IMR-90 (cell line): ENCODE measurements around the gene CD79B. TPM values are rescaled to one million over a fixed set of nuclear protein-coding genes. Genes with fewer than 3 reads are reported as not detected.

Source experiments
- ATAC-seq: fragments of 200-7000 bp; cut with Tn5 transposase; 2 replicates; pipeline ENCODE4 v1.9.1; 2020; ENCODE audit warnings: low read depth, mild to moderate bottlenecking, moderate library complexity
- BruUV-seq: library from RNA; stranded (reverse); fragments of 400-500 nt; replicated peaks from 2 replicates; lab custom pipeline; 2021; lab: Mats Ljungman, UMichigan
- CTCF ChIA-PET: fragments of 300-600 bp; formaldehyde crosslinking; extraction: SDS; loops from one replicate; lab custom pipeline; 2021; ENCODE audit warnings: antibody characterized with exemption; lab: Yijun Ruan, JAX
- POLR2A ChIA-PET: fragments of 300-600 bp; sonication (Branson Sonifier 250); formaldehyde crosslinking; loops from one replicate; lab custom pipeline; 2022; ENCODE audit warnings: antibody characterized with exemption; ENCODE audit not compliant: unreplicated experiment; lab: Charles Lee
- DNase-seq: peaks from one replicate; pipeline ENCODE4 v3.0.0; 2013
- H2AFZ ChIP-seq: replicated peaks from 2 replicates; pipeline ENCODE3; 2013; ENCODE audit warnings: low read length, mild to moderate bottlenecking; ENCODE audit not compliant: poor library complexity
- H2AK5ac ChIP-seq: 2 replicates; pipeline ENCODE4 v1.6.1; 2013; ENCODE audit warnings: low read depth, low read length, inconsistent platforms
- H2AK9ac ChIP-seq: replicated peaks from 2 replicates; pipeline ENCODE3; 2013; ENCODE audit warnings: mild to moderate bottlenecking, low read depth, low read length, moderate library complexity; ENCODE audit not compliant: poor library complexity
- H2BK120ac ChIP-seq: 2 replicates; pipeline ENCODE4 v1.6.1; 2013; ENCODE audit warnings: low read depth, low read length, inconsistent platforms
- H2BK15ac ChIP-seq: 3 replicates; pipeline ENCODE4 v1.6.1; 2013; ENCODE audit warnings: low read depth, low read length, inconsistent platforms
- H2BK20ac ChIP-seq: 2 replicates; pipeline ENCODE4 v1.6.1; 2013; ENCODE audit warnings: low read depth, mild to moderate bottlenecking, inconsistent platforms, low read length, moderate library complexity
- H2BK5ac ChIP-seq: 2 replicates; pipeline ENCODE4 v1.6.1; 2013; ENCODE audit warnings: mild to moderate bottlenecking, low read depth, low read length, inconsistent platforms; ENCODE audit not compliant: poor library complexity, severe bottlenecking
- H3K14ac ChIP-seq: replicated peaks from 2 replicates; pipeline ENCODE4 v1.6.1; 2013; ENCODE audit warnings: low read depth, low read length, inconsistent platforms
- H3K18ac ChIP-seq: 2 replicates; pipeline ENCODE4 v1.6.1; 2013; ENCODE audit warnings: low read depth, low read length, control low read depth
- H3K23ac ChIP-seq: 2 replicates; pipeline ENCODE4 v1.6.1; 2013; ENCODE audit warnings: low read depth, low read length, inconsistent platforms
- H3K27ac ChIP-seq: 2 replicates; pipeline ENCODE4 v1.5.1; 2013; ENCODE audit warnings: mild to moderate bottlenecking, control low read depth, low read length; ENCODE audit not compliant: insufficient read depth
- H3K27me3 ChIP-seq: 2 replicates; pipeline ENCODE4 v1.6.1; 2013; ENCODE audit warnings: low read length; ENCODE audit not compliant: control insufficient read depth, insufficient read depth
- H3K36me3 ChIP-seq: 2 replicates; pipeline ENCODE4 v1.6.1; 2013; ENCODE audit warnings: low read length, mixed read lengths; ENCODE audit not compliant: control insufficient read depth, insufficient read depth
- H3K4ac ChIP-seq: 2 replicates; pipeline ENCODE4 v1.6.1; 2013; ENCODE audit warnings: low read depth, low read length, inconsistent platforms
- H3K4me1 ChIP-seq: 2 replicates; pipeline ENCODE4 v1.6.1; 2013; ENCODE audit warnings: low read length, mixed read lengths; ENCODE audit not compliant: control insufficient read depth, insufficient read depth
- H3K4me2 ChIP-seq: 2 replicates; pipeline ENCODE4 v1.6.1; 2013; ENCODE audit warnings: low read depth, mild to moderate bottlenecking, control low read depth, low read length, moderate library complexity
- H3K4me3 ChIP-seq: 2 replicates; pipeline ENCODE4 v1.5.1; 2013; ENCODE audit warnings: low read depth, mild to moderate bottlenecking, control low read depth, low read length, moderate library complexity; ENCODE audit not compliant: insufficient read depth
- H3K56ac ChIP-seq: 2 replicates; pipeline ENCODE4 v1.6.1; 2013; ENCODE audit warnings: low read length, inconsistent platforms; ENCODE audit not compliant: insufficient read depth; ENCODE audit errors: extremely low read depth
- H3K79me1 ChIP-seq, 2 experiments: 2 replicates each; pipeline ENCODE4 v1.6.1; 2013; ENCODE audit warnings: low read length in 2 of 2, inconsistent platforms in 1 of 2, low read depth in 1 of 2
- H3K9ac ChIP-seq: 2 replicates; pipeline ENCODE4 v1.6.1; 2013; ENCODE audit warnings: low read depth, low read length, control low read depth
- H3K9me1 ChIP-seq: 2 replicates; pipeline ENCODE4 v1.6.1; 2013; ENCODE audit warnings: low read length, inconsistent platforms; ENCODE audit not compliant: insufficient read depth
- H3K9me3 ChIP-seq: 2 replicates; pipeline ENCODE4 v1.6.1; 2013; ENCODE audit warnings: low read length; ENCODE audit not compliant: control insufficient read depth, insufficient read depth
- H4K20me1 ChIP-seq: 2 replicates; pipeline ENCODE4 v1.6.1; 2013; ENCODE audit warnings: low read length, inconsistent platforms; ENCODE audit not compliant: insufficient read depth
- H4K5ac ChIP-seq: 2 replicates; pipeline ENCODE4 v1.6.1; 2013; ENCODE audit warnings: mild to moderate bottlenecking, low read depth, low read length, control low read depth
- H4K8ac ChIP-seq, 2 experiments: 2 replicates each; pipeline ENCODE4 v1.6.1; 2013; ENCODE audit warnings: low read depth in 2 of 2, low read length in 2 of 2, control low read depth in 1 of 2, inconsistent platforms in 1 of 2
- H4K91ac ChIP-seq: 2 replicates; pipeline ENCODE4 v1.6.1; 2013; ENCODE audit warnings: low read depth, low read length, inconsistent platforms; ENCODE audit not compliant: insufficient read depth
- BHLHE40 ChIP-seq: fragments of 150-350 bp; IDR thresholded peaks from 2 replicates; pipeline ENCODE4 v1.6.1; 2016; ENCODE audit warnings: mild to moderate bottlenecking, low read depth, low read length
- CEBPB ChIP-seq: IDR thresholded peaks from 2 replicates; pipeline ENCODE4 v1.6.1; 2012; ENCODE audit warnings: low read depth, low read length, improper control_type of control experiment
- CHD1 ChIP-seq: IDR thresholded peaks from 2 replicates; pipeline ENCODE4 v1.6.1; 2012; ENCODE audit warnings: low read depth, low read length, improper control_type of control experiment
- FOS ChIP-seq: fragments of 150-350 bp; IDR thresholded peaks from 2 replicates; pipeline ENCODE4 v1.6.1; 2016; ENCODE audit warnings: low read depth, low read length
- MAFK ChIP-seq: IDR thresholded peaks from 2 replicates; pipeline ENCODE4 v1.6.1; 2012; ENCODE audit warnings: low read depth, low read length, improper control_type of control experiment
- MAZ ChIP-seq: IDR thresholded peaks from 2 replicates; pipeline ENCODE4 v1.6.1; 2012; ENCODE audit warnings: low read depth, mild to moderate bottlenecking, low read length, improper control_type of control experiment, moderate library complexity, borderline replicate concordance
- MXI1 ChIP-seq: IDR thresholded peaks from 2 replicates; pipeline ENCODE4 v1.6.1; 2012; ENCODE audit warnings: low read depth, mild to moderate bottlenecking, low read length, moderate library complexity, borderline replicate concordance
- NFE2L2 ChIP-seq: fragments of 150-350 bp; IDR thresholded peaks from 2 replicates; pipeline ENCODE4 v1.6.1; 2016; ENCODE audit warnings: low read depth, mild to moderate bottlenecking, low read length
- POLR2A ChIP-seq: IDR thresholded peaks from 2 replicates; pipeline ENCODE4 v1.6.1; 2012; ENCODE audit warnings: mild to moderate bottlenecking, low read depth, low read length
- RAD21 ChIP-seq: IDR thresholded peaks from 2 replicates; pipeline ENCODE4 v1.6.1; 2012; ENCODE audit warnings: low read length, improper control_type of control experiment
- RCOR1 ChIP-seq: IDR thresholded peaks from 2 replicates; pipeline ENCODE4 v1.6.1; 2012; ENCODE audit warnings: mild to moderate bottlenecking, low read length, improper control_type of control experiment; ENCODE audit not compliant: insufficient replicate concordance
- RFX5 ChIP-seq: IDR thresholded peaks from 2 replicates; pipeline ENCODE4 v1.8.0; 2012; ENCODE audit warnings: low read depth, mild to moderate bottlenecking, low read length, moderate library complexity
- SMC3 ChIP-seq: fragments of 150-350 bp; IDR thresholded peaks from 2 replicates; pipeline ENCODE4 v1.6.1; 2016; ENCODE audit warnings: low read depth, mild to moderate bottlenecking, antibody characterized with exemption, low read length, moderate library complexity
- USF2 ChIP-seq: fragments of 150-350 bp; IDR thresholded peaks from 2 replicates; pipeline ENCODE4 v1.6.1; 2017; ENCODE audit warnings: mild to moderate bottlenecking, antibody characterized with exemption, low read length, low read depth
- whole genome bisulfite sequencing, 2 experiments: methylation state at CpG; one replicate each; pipeline versions ENCODE4 v1.1.5 to v1.1.7; 2013; ENCODE audit warnings: missing lambda C conversion rate in 2 of 2; ENCODE audit not compliant: insufficient read length in 1 of 2; ENCODE audit errors: extremely low coverage in 2 of 2; 5-methylcytosine and 5-hydroxymethylcytosine counted together
- dilution Hi-C: fragments of 300-500 bp; cut with HindIII; formaldehyde crosslinking; loops from one replicate; pipeline ENCODE4 v1.14.3; 2018; ENCODE audit warnings: low sequenced_read_pairs; ENCODE audit not compliant: unreplicated experiment
- in situ Hi-C: fragments of 300-500 bp; cut with MboI; formaldehyde crosslinking; loops from 3 replicates; pipeline ENCODE4 v1.14.3; 2019; ENCODE audit warnings: low sequenced_read_pairs, inconsistent platforms, mixed read lengths
- intact Hi-C: fragments of 100-400 bp; cut with micrococcal nuclease; formaldehyde crosslinking; loops from 2 replicates; pipeline ENCODE4 v1.10.0; 2022
- polyA plus RNA-seq, 3 experiments: library from polyadenylated mRNA; depleted of rRNA; stranded (reverse); fragments of >200 nt; gene quantifications; 2 replicates each; pipeline ENCODE4 v1.2.3, GENCODE V29; 2012; ENCODE audit warnings: low replicate concordance in 1 of 3
- total RNA-seq: library from RNA; depleted of rRNA; stranded (reverse); fragments of >200 nt; gene quantifications from 2 replicates; pipeline ENCODE4 v1.2.3, GENCODE V29; 2012
- TF ChIP-seq, protein P1 (sequence below): conservative IDR thresholded peaks from 2 replicates; pipeline ENCODE4 v1.5.1; 2012; ENCODE audit warnings: mild to moderate bottlenecking, low read depth, low read length, improper control_type of control experiment
- TF ChIP-seq, protein P2 (sequence below): fragments of 150-350 bp; IDR thresholded peaks from 2 replicates; pipeline ENCODE4 v1.6.1; 2016; ENCODE audit warnings: low read depth, mild to moderate bottlenecking, low read length, moderate library complexity, borderline replicate concordance

CD79B gene
- total and polyA plus RNA-seq, 2 of the 4 experiments (the other 2 are of a cell fraction) = not detected

DNA sequence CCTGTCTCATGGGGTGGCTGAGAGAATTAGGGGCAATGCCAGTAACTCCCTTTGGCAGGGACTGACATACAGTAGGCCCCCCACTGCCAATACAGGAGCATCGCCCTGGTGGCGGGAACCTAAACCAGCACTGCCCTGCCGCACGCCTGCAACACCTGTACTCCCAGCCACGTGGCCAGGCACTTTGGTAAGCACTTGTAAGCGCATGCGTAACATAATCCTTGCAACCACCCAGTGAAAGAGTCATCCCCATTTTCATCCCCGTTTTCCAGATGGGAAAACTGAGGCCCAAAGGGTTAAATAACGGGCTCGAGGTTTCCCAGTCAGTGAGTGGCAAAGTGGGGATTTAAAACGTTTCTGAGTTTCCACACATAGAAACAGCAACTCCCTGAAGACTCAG is 23.1 kb upstream of the CD79B start:
- BruUV-seq = no TSS peak
- H4K5ac ChIP-seq = no peak overlapping the region
- H3K14ac ChIP-seq = no peak overlapping the region
- H2AFZ ChIP-seq = peak overlapping the region; percentile 14
- H2AK9ac ChIP-seq = no peak overlapping the region
- no peak overlapping the region for H3K27ac ChIP-seq
- H3K9me3 ChIP-seq = no peaks in the 10 kb centered on the region
- WGBS, 2 experiments = no CpG with 5 or more reads among the region's 11 CpGs
- H3K4me1 ChIP-seq = 0 out of 2 replicates have a peak, but pooled peaks cover 2% of the 10 kb centered on the region
- H3K23ac ChIP-seq = no peak overlapping the region
- peaks cover 23% of the 10 kb centered on the region for H3K27me3 ChIP-seq
- intact Hi-C loops = no loop called here
- H3K9me1 ChIP-seq = peaks cover 4% of the 10 kb centered on the region
- ChIA-PET CTCF (interaction anchor here (1.1 kb wide), 1 partner anchor 9 kb away, joined by 3 read pairs; no protein-coding TSS in a partner anchor), POLR2A (no interaction called here)
- no peak overlapping the region for H3K4ac ChIP-seq
- no peak overlapping the region for H2AK5ac ChIP-seq
- no peak overlapping the region for H2BK5ac ChIP-seq
- no peak overlapping the region for H2BK15ac ChIP-seq
- H3K56ac ChIP-seq = no peak overlapping the region
- TF ChIP-seq RFX5 (no peak), BHLHE40 (no peak), USF2 (no peak), CEBPB (no peak), SMC3 (no peak), MXI1 (no peak), NFE2L2 (no peak), CHD1 (no peak), RAD21 (no peak), FOS (no peak), MAZ (no peak), POLR2A (no peak), MAFK (no peak), RCOR1 (no peak)
- TF ChIP-seq, protein P1, sequence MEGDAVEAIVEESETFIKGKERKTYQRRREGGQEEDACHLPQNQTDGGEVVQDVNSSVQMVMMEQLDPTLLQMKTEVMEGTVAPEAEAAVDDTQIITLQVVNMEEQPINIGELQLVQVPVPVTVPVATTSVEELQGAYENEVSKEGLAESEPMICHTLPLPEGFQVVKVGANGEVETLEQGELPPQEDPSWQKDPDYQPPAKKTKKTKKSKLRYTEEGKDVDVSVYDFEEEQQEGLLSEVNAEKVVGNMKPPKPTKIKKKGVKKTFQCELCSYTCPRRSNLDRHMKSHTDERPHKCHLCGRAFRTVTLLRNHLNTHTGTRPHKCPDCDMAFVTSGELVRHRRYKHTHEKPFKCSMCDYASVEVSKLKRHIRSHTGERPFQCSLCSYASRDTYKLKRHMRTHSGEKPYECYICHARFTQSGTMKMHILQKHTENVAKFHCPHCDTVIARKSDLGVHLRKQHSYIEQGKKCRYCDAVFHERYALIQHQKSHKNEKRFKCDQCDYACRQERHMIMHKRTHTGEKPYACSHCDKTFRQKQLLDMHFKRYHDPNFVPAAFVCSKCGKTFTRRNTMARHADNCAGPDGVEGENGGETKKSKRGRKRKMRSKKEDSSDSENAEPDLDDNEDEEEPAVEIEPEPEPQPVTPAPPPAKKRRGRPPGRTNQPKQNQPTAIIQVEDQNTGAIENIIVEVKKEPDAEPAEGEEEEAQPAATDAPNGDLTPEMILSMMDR = no peak
- TF ChIP-seq, protein P2, sequence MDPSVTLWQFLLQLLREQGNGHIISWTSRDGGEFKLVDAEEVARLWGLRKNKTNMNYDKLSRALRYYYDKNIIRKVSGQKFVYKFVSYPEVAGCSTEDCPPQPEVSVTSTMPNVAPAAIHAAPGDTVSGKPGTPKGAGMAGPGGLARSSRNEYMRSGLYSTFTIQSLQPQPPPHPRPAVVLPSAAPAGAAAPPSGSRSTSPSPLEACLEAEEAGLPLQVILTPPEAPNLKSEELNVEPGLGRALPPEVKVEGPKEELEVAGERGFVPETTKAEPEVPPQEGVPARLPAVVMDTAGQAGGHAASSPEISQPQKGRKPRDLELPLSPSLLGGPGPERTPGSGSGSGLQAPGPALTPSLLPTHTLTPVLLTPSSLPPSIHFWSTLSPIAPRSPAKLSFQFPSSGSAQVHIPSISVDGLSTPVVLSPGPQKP = no peak
- no peak for DNase-seq
- no peaks in the 10 kb centered on the region for H3K36me3 ChIP-seq
- H3K18ac ChIP-seq = no peak overlapping the region
- H4K20me1 ChIP-seq = no peaks in the 10 kb centered on the region; the same call in 1 of the 2 replicates
- in situ Hi-C loops = no loop called here
- ATAC-seq = no peak
- H4K91ac ChIP-seq = no peak overlapping the region
- dilution Hi-C loops = no loop called here
- no peak overlapping the region for H3K4me3 ChIP-seq
- no peak overlapping the region for H4K8ac ChIP-seq
- H3K4me2 ChIP-seq = no peak overlapping the region
- H2BK120ac ChIP-seq = no peak overlapping the region
- H3K9ac ChIP-seq = no peak overlapping the region
- no peaks in the 10 kb centered on the region for H3K79me1 ChIP-seq
- no peak overlapping the region for H2BK20ac ChIP-seq
